HG02642 (cell line): ENCODE data around the gene TCL1B.

Experiments
- ATAC-seq: cut with Tn5 transposase; IDR thresholded peaks from one replicate; pipeline ENCODE4 v1.9.1; 2021; ENCODE audit warnings: mild to moderate bottlenecking; ENCODE audit not compliant: unreplicated experiment, poor library complexity

TCL1B gene

GRCh38 chr14:95741781-95742180, 55.6 kb downstream of the TCL1B start:
- ATAC-seq, result no peak
